Dermis microvascular lymphatic vessel endothelial cell (primary cell): ENCODE data around the gene PPOX. TPM values are rescaled to one million over a fixed set of nuclear protein-coding genes. Genes with fewer than 3 reads are reported as not detected.

Experiments
- DNase-seq, 2 donors: peaks; one replicate each; pipeline versions ENCODE4 v3.0.0 to v3.0.0-alpha.2; 2010; ENCODE audit warnings: low read depth in 2 of 2
- total RNA-seq: library from RNA; depleted of rRNA; stranded (reverse); fragments of >200 nt; gene quantifications from 2 replicates; pipeline ENCODE4 v1.2.1, GENCODE V29; 2014

PPOX gene
- total RNA-seq, 1 donor from 2014 or later, result 13.0 TPM

DNA sequence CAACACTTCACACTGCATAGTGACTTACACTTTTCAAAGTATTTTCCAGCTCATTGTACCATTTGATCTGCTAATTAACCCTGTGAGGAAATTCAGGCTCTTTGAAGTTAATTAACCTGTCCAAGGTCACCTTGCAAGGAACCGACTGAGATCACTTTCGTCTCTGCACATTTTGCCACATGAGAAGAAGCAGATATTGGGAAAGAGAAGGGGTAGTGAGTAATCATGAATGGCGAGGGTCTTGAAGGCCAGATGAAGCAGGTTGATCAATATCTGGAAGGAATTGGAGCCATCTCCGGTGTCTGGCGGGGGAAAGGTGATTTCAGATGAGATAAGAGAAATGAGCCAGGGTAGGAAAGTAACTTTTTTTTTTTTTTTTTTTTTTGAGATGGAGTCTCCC is 53.8 kb downstream of the PPOX start:
- no peak for DNase-seq

Other genes with a start within 250 kb of the PPOX start
- gene ITLN2, start 211.6 kb upstream of the PPOX start, total RNA-seq, result not detected in 2 replicates
- 92.2 and 191 TPM in 2 replicates for gene F11R, start 145.3 kb upstream of the PPOX start, total RNA-seq
- gene TSTD1, start 127.5 kb upstream of the PPOX start, total RNA-seq, result 6.0 and 6.7 TPM in 2 replicates
- 83.2 and 94.9 TPM in 2 replicates for gene USF1, start 120.4 kb upstream of the PPOX start, total RNA-seq
- not detected in 2 replicates for gene ARHGAP30, start 96.5 kb upstream of the PPOX start, total RNA-seq
- gene NECTIN4, start 76.9 kb upstream of the PPOX start, total RNA-seq, result under 0.01 and 0.26 TPM in 2 replicates
- 0.76 and 1.7 TPM in 2 replicates for gene KLHDC9, start 68.1 kb upstream of the PPOX start, total RNA-seq
- 27.7 and 31.1 TPM in 2 replicates for gene PFDN2, start 48.4 kb upstream of the PPOX start, total RNA-seq
- gene NIT1, start 48.3 kb upstream of the PPOX start, total RNA-seq, result 8.6 and 10.0 TPM in 2 replicates
- 32.3 and 60.6 TPM in 2 replicates for gene DEDD, start 33.8 kb upstream of the PPOX start, total RNA-seq
- gene UFC1, start 12.4 kb upstream of the PPOX start, total RNA-seq, result 108 and 127 TPM in 2 replicates
- 3.3 and 5.6 TPM in 2 replicates for gene USP21, start 6.9 kb upstream of the PPOX start, total RNA-seq
- 17.5 and 28.6 TPM in 2 replicates for gene B4GALT3, start 11.1 kb downstream of the PPOX start, total RNA-seq
- 12.5 and 15.8 TPM in 2 replicates for gene ADAMTS4, start 32.6 kb downstream of the PPOX start, total RNA-seq
- 196 and 206 TPM in 2 replicates for gene NDUFS2, start 35.9 kb downstream of the PPOX start, total RNA-seq
- gene FCER1G, start 48.9 kb downstream of the PPOX start, total RNA-seq, result 0.13 and 0.26 TPM in 2 replicates
- gene APOA2, start 57.2 kb downstream of the PPOX start, total RNA-seq, result not detected in 2 replicates
- gene TOMM40L, start 59.6 kb downstream of the PPOX start, total RNA-seq, result 12.2 and 14.4 TPM in 2 replicates
- not detected in 2 replicates for gene NR1I3, start 71.8 kb downstream of the PPOX start, total RNA-seq
- not detected in 2 replicates for gene PCP4L1, start 92.3 kb downstream of the PPOX start, total RNA-seq
- 1.5 and 2.0 TPM in 2 replicates for gene MPZ, start 143.5 kb downstream of the PPOX start, total RNA-seq
- 18.0 and 21.5 TPM in 2 replicates for gene SDHC, start 148.0 kb downstream of the PPOX start, total RNA-seq
- gene CFAP126, start 201.4 kb downstream of the PPOX start, total RNA-seq, result not detected in 2 replicates